Tibial nerve (tissue), 4 donors: ENCODE data around the gene MLLT10. TPM values are rescaled to one million over a fixed set of nuclear protein-coding genes. Genes with fewer than 3 reads are reported as not detected.

Source experiments
- DNase-seq, 2 donors: peaks; one replicate each; pipeline ENCODE4 v3.0.0-alpha.2; 2019; ENCODE audit warnings: low spot score in 2 of 2
- H3K27ac ChIP-seq, 4 donors: fragments of 200-600 bp; sonication (generic) in 3 of 4; one replicate each; pipeline ENCODE4 v1.5.1; 2017 to 2019; ENCODE audit warnings: mild to moderate bottlenecking in 1 of 4
- H3K27me3 ChIP-seq, 2 donors: fragments of 200-600 bp; sonication (generic) in 1 of 2; one replicate each; pipeline versions ENCODE4 v1.5.1 to v1.6.0; 2017 to 2019
- H3K36me3 ChIP-seq, 3 donors: fragments of 200-600 bp; sonication (generic); one replicate each; pipeline ENCODE4 v1.5.1; 2018 to 2019
- H3K4me1 ChIP-seq, 4 donors: fragments of 200-600 bp; sonication (generic) in 3 of 4; one replicate each; pipeline ENCODE4 v1.5.1; 2017 to 2019
- H3K4me3 ChIP-seq, 4 donors: fragments of 200-600 bp; sonication (generic) in 3 of 4; one replicate each; pipeline ENCODE4 v1.5.1; 2017 to 2019; ENCODE audit warnings: mild to moderate bottlenecking in 1 of 4, moderate library complexity in 1 of 4
- H3K9me3 ChIP-seq, 4 donors: fragments of 200-600 bp; sonication (generic) in 3 of 4; one replicate each; pipeline ENCODE4 v1.5.1; 2017 to 2019
- EP300 ChIP-seq, 2 donors: sonication (generic); formaldehyde crosslinking; IDR thresholded peaks; one replicate each; pipeline ENCODE4 v1.6.1; 2017; ENCODE audit warnings: antibody characterized with exemption in 2 of 2, mild to moderate bottlenecking in 1 of 2
- POLR2A ChIP-seq, 2 donors: fragments of 450-650 bp; IDR thresholded peaks; one replicate each; pipeline ENCODE4 v1.6.1; 2017; ENCODE audit warnings: antibody characterized with exemption in 2 of 2, mild to moderate bottlenecking in 2 of 2, moderate library complexity in 2 of 2
- WGBS, 2 donors: methylation state at CpG; one replicate each; pipeline ENCODE4 v1.1.5; 2018; 5-methylcytosine and 5-hydroxymethylcytosine counted together
- total RNA-seq, 4 donors: library from RNA; depleted of rRNA; stranded (reverse); fragments of >200 nt; gene quantifications; one replicate each; pipeline ENCODE4 v1.1.0, GENCODE V29; 2016
- TF ChIP-seq, protein P1 (sequence below), 5 experiments: fragments of 200-600 bp in 3 of 5; fragments of 450-650 bp in 2 of 5; sonication (generic) in 3 of 5; IDR thresholded peaks; one replicate each; pipeline ENCODE4 v1.5.1; 2016 to 2019; ENCODE audit warnings: antibody characterized with exemption in 5 of 5, mild to moderate bottlenecking in 3 of 5, moderate library complexity in 2 of 5

Gene MLLT10
- total RNA-seq, 4 donors from 2014 or later: 40.6 to 60.9 (median 47.5) TPM

DNA sequence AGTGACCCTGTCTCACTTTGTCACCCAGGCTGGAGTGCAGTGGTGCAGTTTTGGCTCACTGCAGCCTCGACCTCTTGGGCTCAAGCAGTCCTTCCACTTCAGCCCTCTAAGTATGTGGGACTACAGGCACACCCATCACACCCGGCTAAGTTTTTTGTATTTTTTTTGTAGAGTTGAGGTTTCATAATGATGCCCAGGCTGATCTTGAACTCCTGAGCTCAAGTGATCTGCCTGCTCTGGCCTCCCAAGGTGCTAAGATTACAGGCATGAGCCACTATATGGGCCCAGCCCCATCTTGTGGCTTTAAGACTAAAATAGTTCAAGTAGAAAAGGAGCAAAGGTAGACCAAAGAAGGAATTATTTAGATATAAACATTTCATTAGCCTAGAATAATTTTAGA lies 65.5 kb downstream of the MLLT10 start:
- no peaks in the 10 kb centered on the region for H3K27me3 ChIP-seq
- no peak overlapping the region for H3K4me3 ChIP-seq
- 81 to 82% methylated on average over 2 of the region's 2 CpGs for WGBS, 2 donors
- peaks cover 0 to 5% (median 0%) of the 10 kb centered on the region in 3 donors for H3K36me3 ChIP-seq
- TF ChIP-seq POLR2A (IDR thresholded peaks at IDR 0.05): no peak
- TF ChIP-seq EP300 (IDR thresholded peaks at IDR 0.05): no peak
- TF ChIP-seq, protein P1, sequence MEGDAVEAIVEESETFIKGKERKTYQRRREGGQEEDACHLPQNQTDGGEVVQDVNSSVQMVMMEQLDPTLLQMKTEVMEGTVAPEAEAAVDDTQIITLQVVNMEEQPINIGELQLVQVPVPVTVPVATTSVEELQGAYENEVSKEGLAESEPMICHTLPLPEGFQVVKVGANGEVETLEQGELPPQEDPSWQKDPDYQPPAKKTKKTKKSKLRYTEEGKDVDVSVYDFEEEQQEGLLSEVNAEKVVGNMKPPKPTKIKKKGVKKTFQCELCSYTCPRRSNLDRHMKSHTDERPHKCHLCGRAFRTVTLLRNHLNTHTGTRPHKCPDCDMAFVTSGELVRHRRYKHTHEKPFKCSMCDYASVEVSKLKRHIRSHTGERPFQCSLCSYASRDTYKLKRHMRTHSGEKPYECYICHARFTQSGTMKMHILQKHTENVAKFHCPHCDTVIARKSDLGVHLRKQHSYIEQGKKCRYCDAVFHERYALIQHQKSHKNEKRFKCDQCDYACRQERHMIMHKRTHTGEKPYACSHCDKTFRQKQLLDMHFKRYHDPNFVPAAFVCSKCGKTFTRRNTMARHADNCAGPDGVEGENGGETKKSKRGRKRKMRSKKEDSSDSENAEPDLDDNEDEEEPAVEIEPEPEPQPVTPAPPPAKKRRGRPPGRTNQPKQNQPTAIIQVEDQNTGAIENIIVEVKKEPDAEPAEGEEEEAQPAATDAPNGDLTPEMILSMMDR (IDR thresholded peaks at IDR 0.05): no peak
- DNase-seq: no peak
- H3K9me3 ChIP-seq: no peaks in the 10 kb centered on the region
- peaks cover 0 to 19% (median 0%) of the 10 kb centered on the region in 4 donors for H3K4me1 ChIP-seq
- no peak overlapping the region for H3K27ac ChIP-seq

DNA sequence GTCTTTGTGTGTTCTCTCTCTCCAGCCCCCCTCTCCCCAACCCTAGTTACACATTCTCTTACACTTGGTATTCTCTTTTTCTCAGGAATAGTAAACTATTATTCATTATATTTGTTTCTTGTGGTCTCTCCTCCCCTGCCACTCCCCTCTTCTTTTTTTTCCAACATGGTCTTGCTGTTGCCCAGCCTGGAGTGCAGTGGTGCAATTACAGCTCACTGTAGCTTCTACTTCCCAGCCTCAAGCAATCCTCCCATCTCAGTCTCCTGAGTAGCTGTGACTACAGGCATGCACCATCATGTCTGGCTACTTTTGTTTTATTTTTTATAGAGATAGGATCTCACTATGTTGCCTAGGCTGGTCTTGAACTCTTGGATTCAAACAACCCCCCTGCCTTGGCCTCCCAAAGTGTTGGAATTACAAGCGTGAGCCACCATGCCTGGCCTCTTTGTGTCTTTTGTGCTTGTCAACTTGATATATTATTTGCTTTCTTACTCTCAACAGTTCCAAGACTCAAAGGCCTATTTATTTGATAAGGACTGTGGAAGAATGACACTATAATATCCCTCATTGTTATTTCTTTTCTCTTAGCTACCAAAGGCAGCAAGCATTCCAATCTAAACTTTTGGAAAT lies 66.9 kb downstream of the MLLT10 start:
- no peak for DNase-seq
- H3K4me1 ChIP-seq: peaks cover 0 to 10% (median 0%) of the 10 kb centered on the region in 4 donors
- TF ChIP-seq EP300 (IDR thresholded peaks at IDR 0.05) (no peak), POLR2A (IDR thresholded peaks at IDR 0.05) (no peak)
- TF ChIP-seq, protein P1 (IDR thresholded peaks at IDR 0.05): no peak
- 59 to 71% methylated on average over 1 of the region's 1 CpG for WGBS, 2 donors
- H3K9me3 ChIP-seq: no peaks in the 10 kb centered on the region
- H3K36me3 ChIP-seq: peaks cover 0 to 5% (median 0%) of the 10 kb centered on the region in 3 donors
- H3K4me3 ChIP-seq: no peak overlapping the region
- no peak overlapping the region for H3K27ac ChIP-seq
- H3K27me3 ChIP-seq: no peaks in the 10 kb centered on the region

DNA sequence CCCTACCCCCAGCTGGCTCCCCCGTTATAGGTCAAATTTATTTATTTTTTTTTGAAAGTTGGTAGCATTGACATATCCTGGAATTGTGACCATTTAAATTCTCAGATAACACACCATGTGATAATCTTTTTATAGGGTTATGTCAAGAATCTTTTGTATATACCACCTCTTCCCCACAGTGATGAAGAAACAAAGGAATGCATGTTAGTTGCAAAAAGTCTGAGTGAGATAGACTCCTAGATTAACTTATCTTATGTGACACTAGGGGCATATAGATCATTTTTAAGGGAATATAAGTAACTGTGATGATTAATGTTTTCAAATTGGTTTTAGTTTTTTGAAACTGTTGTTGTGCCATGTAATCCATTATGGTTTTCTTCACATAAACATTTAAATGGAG lies 68.3 kb downstream of the MLLT10 start:
- no peak for DNase-seq
- H3K4me1 ChIP-seq: peaks cover 0 to 10% (median 0%) of the 10 kb centered on the region in 4 donors
- no peaks in the 10 kb centered on the region for H3K27me3 ChIP-seq
- 89 to 90% methylated on average over 1 of the region's 1 CpG for WGBS, 2 donors
- H3K4me3 ChIP-seq: no peak overlapping the region
- H3K36me3 ChIP-seq: peaks cover 0 to 5% (median 0%) of the 10 kb centered on the region in 3 donors
- H3K27ac ChIP-seq: no peak overlapping the region
- TF ChIP-seq, protein P1 (IDR thresholded peaks at IDR 0.05): no peak
- TF ChIP-seq POLR2A (IDR thresholded peaks at IDR 0.05): no peak
- no peak for TF ChIP-seq EP300 (IDR thresholded peaks at IDR 0.05)
- H3K9me3 ChIP-seq: no peaks in the 10 kb centered on the region

DNA sequence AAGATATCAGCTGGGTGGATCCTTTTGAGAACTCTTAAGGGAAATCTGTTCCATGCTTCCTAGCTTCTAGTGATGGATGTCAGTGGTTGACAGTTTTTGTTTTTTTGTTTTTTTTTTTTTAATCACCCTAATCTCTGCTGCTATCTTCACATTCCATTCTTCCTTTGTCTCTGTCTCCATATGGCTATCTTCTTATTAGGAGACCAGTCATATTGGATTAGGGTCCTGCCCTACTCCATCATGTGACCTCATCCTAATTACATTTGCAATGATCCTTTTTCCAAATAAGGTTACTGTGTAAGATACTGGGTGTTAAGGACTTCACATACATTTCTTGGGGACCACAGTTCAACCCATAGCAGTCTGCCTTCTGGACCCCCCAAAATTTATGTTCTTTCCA lies 69.7 kb downstream of the MLLT10 start:
- H3K36me3 ChIP-seq: peaks cover 0 to 18% (median 0%) of the 10 kb centered on the region in 3 donors
- H3K27ac ChIP-seq: no peak overlapping the region
- H3K27me3 ChIP-seq: no peaks in the 10 kb centered on the region
- DNase-seq: no peak
- H3K4me1 ChIP-seq: peaks cover 0 to 10% (median 0%) of the 10 kb centered on the region in 4 donors
- H3K9me3 ChIP-seq: no peaks in the 10 kb centered on the region
- H3K4me3 ChIP-seq: no peak overlapping the region
- TF ChIP-seq, protein P1 (IDR thresholded peaks at IDR 0.05): no peak
- TF ChIP-seq POLR2A (IDR thresholded peaks at IDR 0.05): no peak
- no peak for TF ChIP-seq EP300 (IDR thresholded peaks at IDR 0.05)

DNA sequence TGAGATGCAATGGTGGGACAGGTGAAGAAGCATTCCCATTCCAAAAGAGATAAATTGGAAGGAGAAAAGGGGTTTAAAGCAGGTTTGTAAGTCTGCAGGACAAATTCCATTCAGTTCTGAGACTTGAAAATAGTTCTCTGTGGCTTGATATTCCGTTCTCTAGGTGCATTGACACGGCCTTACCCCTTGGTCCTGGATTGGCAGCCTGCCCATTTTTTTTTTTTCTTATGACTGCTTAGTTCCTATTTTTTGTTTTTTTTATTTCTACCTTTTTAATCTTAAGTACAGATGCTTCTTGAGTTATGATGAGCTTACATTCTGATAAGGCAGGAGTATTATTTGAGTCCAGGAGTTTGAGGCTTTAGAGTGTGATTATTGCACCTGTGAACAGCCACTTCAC lies 70.6 kb downstream of the MLLT10 start:
- H3K27ac ChIP-seq: no peak overlapping the region
- H3K4me1 ChIP-seq: peaks cover 0 to 9% (median 0%) of the 10 kb centered on the region in 4 donors
- DNase-seq: no peak
- TF ChIP-seq, protein P1 (IDR thresholded peaks at IDR 0.05): no peak
- TF ChIP-seq EP300 (IDR thresholded peaks at IDR 0.05) (no peak), POLR2A (IDR thresholded peaks at IDR 0.05) (no peak)
- no peaks in the 10 kb centered on the region for H3K9me3 ChIP-seq
- no peak overlapping the region for H3K4me3 ChIP-seq
- no peaks in the 10 kb centered on the region for H3K27me3 ChIP-seq
- peaks cover 0 to 16% (median 0%) of the 10 kb centered on the region in 3 donors for H3K36me3 ChIP-seq
- 60 to 67% methylated on average over 2 of the region's 2 CpGs for WGBS, 2 donors
